Measurements from ENCODE around the gene HOMER1. TPM values are rescaled to one million over a fixed set of nuclear protein-coding genes. Genes with fewer than 3 reads are reported as not detected.

Gene HOMER1
- total and polyA plus RNA-seq, 2 donors (not counting 1 experiment from before 2014, with no cell fraction given), result 3.9 to 6.8 TPM

DNA sequence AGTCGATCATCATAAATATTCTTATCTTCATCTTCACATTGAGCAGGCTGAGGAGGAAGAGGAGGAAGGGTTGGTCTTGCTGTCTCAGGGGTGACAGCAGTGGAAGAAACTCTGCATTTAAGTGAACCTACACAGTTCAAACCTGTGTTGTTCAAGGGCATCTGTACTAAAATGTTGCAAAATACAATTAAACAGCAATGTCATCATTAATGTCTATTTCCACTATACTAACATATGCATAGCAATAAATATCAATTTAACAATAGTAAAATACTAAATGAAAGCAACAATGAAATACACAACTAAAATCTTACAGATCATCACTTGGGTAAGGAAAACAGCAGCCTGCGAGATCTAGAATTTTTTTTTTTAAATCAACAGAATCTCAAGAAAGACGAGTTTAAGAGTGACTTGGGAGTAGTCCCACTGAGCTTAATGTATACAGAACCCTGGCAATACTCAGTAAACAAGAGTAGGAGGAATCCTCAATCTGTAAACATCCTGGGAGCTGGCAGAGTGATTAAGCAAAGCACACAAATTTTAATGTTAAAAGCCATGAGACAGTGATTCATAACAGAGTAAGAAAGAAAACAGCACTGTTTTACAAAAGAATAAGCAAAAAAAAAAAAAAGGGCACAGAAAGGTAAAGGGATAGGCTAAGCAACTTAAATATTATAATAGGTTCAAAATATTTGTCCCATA, 10.0 kb downstream of the HOMER1 start:
- Histone ChIP-seq H3K27me3 (ENCODE audit: control insufficient read depth, insufficient read depth, low read length) (no peaks in the 10 kb centered on the region), H2AFZ (ENCODE audit: low read length) (no peak overlapping the region), H3K4me3 (replicated peaks in 1 of 4; ENCODE audit: control extremely low read depth in 1 of 4, insufficient read depth in 1 of 4, low read depth in 3 of 4, low read length in 4 of 4) (no peak overlapping the region), H3K79me2 (ENCODE audit: control insufficient read depth, insufficient read depth, low read length) (no peaks in the 10 kb centered on the region), H4K20me1 (ENCODE audit: control insufficient read depth, extremely low read depth, insufficient read depth, low read length) (no peaks in the 10 kb centered on the region), H3K4me1 (ENCODE audit: control insufficient read depth, extremely low read depth, insufficient read depth, low read length) (no peaks in the 10 kb centered on the region), H3K4me2 (ENCODE audit: extremely low read depth, insufficient read depth, low read length) (peak overlapping the region; percentile 40), H3K36me3 (ENCODE audit: control insufficient read depth, insufficient read depth, low read length) (no peaks in the 10 kb centered on the region), H3K9me3 (ENCODE audit: control insufficient read depth, insufficient read depth, low read depth, low read length) (no peaks in the 10 kb centered on the region), H3K27ac (ENCODE audit: insufficient read depth, low read length) (no peak overlapping the region), H3K9ac (ENCODE audit: insufficient read depth, low read length) (no peak overlapping the region)
- peak in 1 of 2 donors; percentile 44 for DNase-seq (ENCODE audit: low read depth in 2 of 2)
- TF ChIP-seq EZH2 (IDR thresholded peaks at IDR 0.05; ENCODE audit: low read length, missing control alignments) (no peak), CTCF (conservative IDR thresholded peaks at IDR 0.05 in 1 of 2, IDR thresholded peaks at IDR 0.05 in 1 of 2; ENCODE audit: low read depth in 1 of 2, low read length in 2 of 2) (no peak)

- TF ChIP-seq EZH2 (IDR thresholded peaks at IDR 0.05; ENCODE audit: low read length, missing control alignments) (no peak), CTCF (conservative IDR thresholded peaks at IDR 0.05 in 1 of 2, IDR thresholded peaks at IDR 0.05 in 1 of 2; ENCODE audit: low read depth in 1 of 2, low read length in 2 of 2) (no peak)
- no peak overlapping the region for H3K9ac ChIP-seq (ENCODE audit: insufficient read depth, low read length)
- no peaks in the 10 kb centered on the region for H3K27me3 ChIP-seq (ENCODE audit: control insufficient read depth, insufficient read depth, low read length)
- peak in 1 of 2 donors; percentile 49 for DNase-seq (ENCODE audit: low read depth in 2 of 2)
- H3K79me2 ChIP-seq (ENCODE audit: control insufficient read depth, insufficient read depth, low read length), result no peaks in the 10 kb centered on the region
- H3K36me3 ChIP-seq (ENCODE audit: control insufficient read depth, insufficient read depth, low read length), result no peaks in the 10 kb centered on the region
- H4K20me1 ChIP-seq (ENCODE audit: control insufficient read depth, extremely low read depth, insufficient read depth, low read length), result no peaks in the 10 kb centered on the region
- H3K4me2 ChIP-seq (ENCODE audit: extremely low read depth, insufficient read depth, low read length), result no peak overlapping the region
- no peak overlapping the region for H3K27ac ChIP-seq (ENCODE audit: insufficient read depth, low read length)
- no peak overlapping the region for H2AFZ ChIP-seq (ENCODE audit: low read length)
- H3K4me1 ChIP-seq (ENCODE audit: control insufficient read depth, extremely low read depth, insufficient read depth, low read length), result no peaks in the 10 kb centered on the region
- H3K9me3 ChIP-seq (ENCODE audit: control insufficient read depth, insufficient read depth, low read depth, low read length), result no peaks in the 10 kb centered on the region
- no peak overlapping the region for H3K4me3 ChIP-seq (replicated peaks in 1 of 4; ENCODE audit: control extremely low read depth in 1 of 4, insufficient read depth in 1 of 4, low read depth in 3 of 4, low read length in 4 of 4)
Measured at GRCh38 chr5:79499640-79500273, 14.2 kb downstream of the HOMER1 start.

DNA sequence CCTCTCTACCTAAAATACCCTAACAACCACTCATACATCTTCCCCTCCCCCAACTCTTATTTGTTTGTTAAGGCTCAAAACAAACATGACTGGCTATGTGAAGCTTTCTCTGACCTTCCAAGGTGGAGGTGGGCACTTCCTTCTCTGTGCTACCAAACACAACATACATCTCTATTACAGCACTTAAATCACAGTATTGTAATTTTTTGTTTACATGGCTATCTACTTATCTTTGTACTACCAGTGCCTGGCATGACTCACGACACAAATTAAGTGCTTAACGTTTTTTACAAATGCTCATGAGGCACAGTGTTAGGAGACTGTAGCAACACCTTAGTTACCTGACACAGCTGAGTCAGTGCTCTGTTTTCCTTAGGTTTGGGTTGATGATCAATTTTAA, 18.6 kb downstream of the HOMER1 start:
- Histone ChIP-seq H4K20me1 (ENCODE audit: control insufficient read depth, extremely low read depth, insufficient read depth, low read length) (no peaks in the 10 kb centered on the region), H3K4me1 (ENCODE audit: control insufficient read depth, extremely low read depth, insufficient read depth, low read length) (no peaks in the 10 kb centered on the region), H2AFZ (ENCODE audit: low read length) (no peak overlapping the region), H3K4me2 (ENCODE audit: extremely low read depth, insufficient read depth, low read length) (no peak overlapping the region), H3K4me3 (replicated peaks in 1 of 4; ENCODE audit: control extremely low read depth in 1 of 4, insufficient read depth in 1 of 4, low read depth in 3 of 4, low read length in 4 of 4) (no peak overlapping the region), H3K9me3 (ENCODE audit: control insufficient read depth, insufficient read depth, low read depth, low read length) (no peaks in the 10 kb centered on the region), H3K79me2 (ENCODE audit: control insufficient read depth, insufficient read depth, low read length) (no peaks in the 10 kb centered on the region), H3K36me3 (ENCODE audit: control insufficient read depth, insufficient read depth, low read length) (no peaks in the 10 kb centered on the region), H3K9ac (ENCODE audit: insufficient read depth, low read length) (no peak overlapping the region), H3K27me3 (ENCODE audit: control insufficient read depth, insufficient read depth, low read length) (no peaks in the 10 kb centered on the region), H3K27ac (ENCODE audit: insufficient read depth, low read length) (no peak overlapping the region)
- TF ChIP-seq EZH2 (IDR thresholded peaks at IDR 0.05; ENCODE audit: low read length, missing control alignments) (no peak), CTCF (conservative IDR thresholded peaks at IDR 0.05 in 1 of 2, IDR thresholded peaks at IDR 0.05 in 1 of 2; ENCODE audit: low read depth in 1 of 2, low read length in 2 of 2) (no peak)
- DNase-seq (ENCODE audit: low read depth in 2 of 2), result peak; percentile 5 to 57
